Breast epithelium (tissue), 3 donors: Measurements from ENCODE around the gene CTIF.

Experiments
- POLR2AphosphoS5 ChIP-seq, 3 donors: sonication (generic); formaldehyde crosslinking; IDR thresholded peaks; one replicate each; pipeline ENCODE4 v1.6.1; 2017; ENCODE audit warnings: antibody characterized with exemption in 3 of 3
- TF ChIP-seq, protein P1 (sequence below), 3 donors: fragments of 450-650 bp; IDR thresholded peaks; one replicate each; pipeline ENCODE4 v1.5.1; 2016 to 2017; ENCODE audit warnings: antibody characterized with exemption in 3 of 3, mild to moderate bottlenecking in 3 of 3, moderate library complexity in 3 of 3

DNA sequence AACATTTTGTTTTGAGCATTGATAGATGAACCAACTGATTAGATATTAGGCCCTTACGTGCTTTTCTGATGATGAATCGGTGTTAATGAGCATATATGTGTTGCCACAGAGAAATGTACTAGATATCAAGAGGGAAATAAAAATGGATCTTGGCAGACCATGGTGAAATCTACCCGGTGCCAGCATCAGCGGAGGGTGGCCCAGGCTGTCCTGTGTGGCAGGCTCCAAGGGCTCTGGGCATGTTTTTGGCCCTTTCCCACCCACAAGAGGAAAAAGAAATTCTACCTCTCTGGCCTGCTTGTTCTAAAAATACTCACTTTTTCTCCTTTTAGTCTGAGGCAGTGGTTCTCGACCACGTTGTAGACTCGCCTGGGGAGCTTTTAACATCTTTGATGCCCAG is 154.2 kb downstream of the CTIF start:
- TF ChIP-seq, protein P1, sequence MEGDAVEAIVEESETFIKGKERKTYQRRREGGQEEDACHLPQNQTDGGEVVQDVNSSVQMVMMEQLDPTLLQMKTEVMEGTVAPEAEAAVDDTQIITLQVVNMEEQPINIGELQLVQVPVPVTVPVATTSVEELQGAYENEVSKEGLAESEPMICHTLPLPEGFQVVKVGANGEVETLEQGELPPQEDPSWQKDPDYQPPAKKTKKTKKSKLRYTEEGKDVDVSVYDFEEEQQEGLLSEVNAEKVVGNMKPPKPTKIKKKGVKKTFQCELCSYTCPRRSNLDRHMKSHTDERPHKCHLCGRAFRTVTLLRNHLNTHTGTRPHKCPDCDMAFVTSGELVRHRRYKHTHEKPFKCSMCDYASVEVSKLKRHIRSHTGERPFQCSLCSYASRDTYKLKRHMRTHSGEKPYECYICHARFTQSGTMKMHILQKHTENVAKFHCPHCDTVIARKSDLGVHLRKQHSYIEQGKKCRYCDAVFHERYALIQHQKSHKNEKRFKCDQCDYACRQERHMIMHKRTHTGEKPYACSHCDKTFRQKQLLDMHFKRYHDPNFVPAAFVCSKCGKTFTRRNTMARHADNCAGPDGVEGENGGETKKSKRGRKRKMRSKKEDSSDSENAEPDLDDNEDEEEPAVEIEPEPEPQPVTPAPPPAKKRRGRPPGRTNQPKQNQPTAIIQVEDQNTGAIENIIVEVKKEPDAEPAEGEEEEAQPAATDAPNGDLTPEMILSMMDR (IDR thresholded peaks at IDR 0.05), result no peak
- TF ChIP-seq POLR2AphosphoS5 (IDR thresholded peaks at IDR 0.05), result no peak
